ENCODE data around the gene ATP5PD. TPM values are rescaled to one million over a fixed set of nuclear protein-coding genes. Genes with fewer than 3 reads are reported as not detected.

ATP5PD gene
- total RNA-seq, 1 experiment from 2014 or later, result 413 TPM

DNA sequence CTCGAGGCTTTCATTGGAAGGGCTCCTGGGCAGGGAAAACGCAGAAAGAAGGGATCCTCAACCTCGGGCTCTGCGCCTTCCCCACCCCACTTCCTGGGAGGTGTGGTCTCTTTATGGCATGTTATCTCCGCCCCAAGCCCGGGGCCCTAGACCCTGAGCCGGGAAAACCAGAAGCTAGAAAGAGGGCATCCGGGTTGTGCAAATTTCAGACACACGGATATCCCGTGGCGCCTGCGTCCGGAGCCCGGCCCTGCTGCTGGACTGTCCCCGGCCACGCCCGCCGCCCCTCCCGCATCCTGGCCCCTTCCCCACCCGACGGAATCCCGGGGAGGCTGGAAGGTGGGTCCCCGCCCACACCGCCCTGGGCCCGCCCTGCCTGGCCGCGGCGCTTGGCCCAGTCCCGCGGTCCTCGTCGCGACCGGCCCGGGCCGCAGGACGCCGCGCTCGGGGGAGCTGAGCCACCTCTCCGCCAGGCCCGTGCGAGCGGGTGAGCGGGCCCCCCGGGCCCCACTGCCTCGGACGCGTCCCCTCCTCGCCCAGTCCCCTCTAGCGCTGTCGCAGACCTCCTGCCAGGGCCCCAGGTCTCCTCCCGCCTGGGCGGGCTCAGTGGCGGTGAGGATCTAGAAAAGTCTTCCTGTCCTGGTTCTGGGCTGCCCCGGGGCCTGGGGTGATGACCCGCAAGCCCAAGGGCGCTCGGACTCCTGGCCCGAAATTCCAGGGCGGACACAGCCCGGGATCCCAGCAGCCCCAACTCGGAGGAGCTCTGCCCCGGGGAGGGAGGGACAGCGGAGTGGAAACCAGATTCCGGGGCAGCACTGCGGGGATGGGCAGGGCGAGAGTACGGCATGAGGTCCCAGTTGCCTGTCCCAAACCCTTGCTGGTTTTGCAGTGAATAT, 41.0 kb upstream of the ATP5PD start, which contains the start of gene SLC16A5:
Gene SLC16A5 (plus strand): TSS at position 397 of the 896 bp plus-strand sequence. CDS start 5,683 bp downstream, outside the sequence.
- POLR2A ChIA-PET, result interaction anchor here (0.6 kb wide), 1 partner anchor 30 kb away, joined by 6 read pairs; no protein-coding TSS in a partner anchor
- H3K27me3 ChIP-seq (ENCODE audit: control insufficient read depth, insufficient read depth, low read length), result no peaks in the 10 kb centered on the region
- peak; percentile 85 for ATAC-seq
- H3K4me1 ChIP-seq (ENCODE audit: control insufficient read depth, insufficient read depth, low read length), result peaks cover 57% of the 10 kb centered on the region
- intact Hi-C loops (cut with micrococcal nuclease; ENCODE audit: unreplicated experiment) (no loop called here), in situ Hi-C loops (cut with HindIII; ENCODE audit: low pct_unique_long_range_greater_than_20kb, low sequenced_read_pairs) (no loop called here)
- CTCF ChIA-PET, result interaction anchor here (1.3 to 2.0 kb wide), 5 partner anchors 18 to 127 kb away, joined by 3 to 11 read pairs (median 5); no protein-coding TSS in a partner anchor
- peak; percentile 84; the same call in 1 of the 2 replicates for TF ChIP-seq SIN3A (IDR thresholded peaks at IDR 0.05; ENCODE audit: borderline replicate concordance, insufficient read depth, low read depth, low read length)
- TF ChIP-seq, protein P1, sequence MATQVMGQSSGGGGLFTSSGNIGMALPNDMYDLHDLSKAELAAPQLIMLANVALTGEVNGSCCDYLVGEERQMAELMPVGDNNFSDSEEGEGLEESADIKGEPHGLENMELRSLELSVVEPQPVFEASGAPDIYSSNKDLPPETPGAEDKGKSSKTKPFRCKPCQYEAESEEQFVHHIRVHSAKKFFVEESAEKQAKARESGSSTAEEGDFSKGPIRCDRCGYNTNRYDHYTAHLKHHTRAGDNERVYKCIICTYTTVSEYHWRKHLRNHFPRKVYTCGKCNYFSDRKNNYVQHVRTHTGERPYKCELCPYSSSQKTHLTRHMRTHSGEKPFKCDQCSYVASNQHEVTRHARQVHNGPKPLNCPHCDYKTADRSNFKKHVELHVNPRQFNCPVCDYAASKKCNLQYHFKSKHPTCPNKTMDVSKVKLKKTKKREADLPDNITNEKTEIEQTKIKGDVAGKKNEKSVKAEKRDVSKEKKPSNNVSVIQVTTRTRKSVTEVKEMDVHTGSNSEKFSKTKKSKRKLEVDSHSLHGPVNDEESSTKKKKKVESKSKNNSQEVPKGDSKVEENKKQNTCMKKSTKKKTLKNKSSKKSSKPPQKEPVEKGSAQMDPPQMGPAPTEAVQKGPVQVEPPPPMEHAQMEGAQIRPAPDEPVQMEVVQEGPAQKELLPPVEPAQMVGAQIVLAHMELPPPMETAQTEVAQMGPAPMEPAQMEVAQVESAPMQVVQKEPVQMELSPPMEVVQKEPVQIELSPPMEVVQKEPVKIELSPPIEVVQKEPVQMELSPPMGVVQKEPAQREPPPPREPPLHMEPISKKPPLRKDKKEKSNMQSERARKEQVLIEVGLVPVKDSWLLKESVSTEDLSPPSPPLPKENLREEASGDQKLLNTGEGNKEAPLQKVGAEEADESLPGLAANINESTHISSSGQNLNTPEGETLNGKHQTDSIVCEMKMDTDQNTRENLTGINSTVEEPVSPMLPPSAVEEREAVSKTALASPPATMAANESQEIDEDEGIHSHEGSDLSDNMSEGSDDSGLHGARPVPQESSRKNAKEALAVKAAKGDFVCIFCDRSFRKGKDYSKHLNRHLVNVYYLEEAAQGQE (IDR thresholded peaks at IDR 0.05; ENCODE audit: insufficient read depth in 1 of 2, low read depth in 2 of 2, low read length in 1 of 2), result no peak; a peak in 1 of 4 replicates
- no peaks in the 10 kb centered on the region; the same call in 1 of the 2 replicates for H3K36me3 ChIP-seq (ENCODE audit: control insufficient read depth, insufficient read depth, low read length)
- peak within 1 kb of the TSS; percentile 93 for H3K27ac ChIP-seq (ENCODE audit: low read length)
- no peaks in the 10 kb centered on the region for H3K9me3 ChIP-seq (ENCODE audit: control insufficient read depth, insufficient read depth, low read depth, low read length)
- DNase-seq (ENCODE audit: low read depth, low spot score), result no peak
- no TSS peak for BruUV-seq (replicated peaks)
- H3K4me3 ChIP-seq (ENCODE audit: low read depth in 2 of 2, low read length in 2 of 2), result peak within 1 kb of the TSS; percentile 56 to 76

DNA sequence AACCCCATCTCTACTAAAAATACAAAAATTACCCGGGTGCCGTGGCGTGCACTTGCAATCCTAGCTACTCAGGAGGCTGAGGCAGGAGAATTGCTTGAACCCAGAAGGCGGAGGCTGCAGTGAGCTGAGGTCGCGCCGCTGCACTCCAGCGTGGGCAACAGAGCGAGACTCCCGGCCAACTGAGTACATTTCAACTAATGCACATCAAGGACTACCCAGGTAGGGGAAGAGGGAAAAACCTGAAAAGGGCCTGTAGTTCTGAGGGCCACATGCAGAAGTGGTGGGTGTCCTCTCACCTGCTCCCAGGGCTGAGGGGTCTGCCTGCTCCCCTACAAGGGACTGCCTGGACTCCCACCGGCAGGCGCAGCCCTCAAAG, 40.4 kb upstream of the ATP5PD start:
- DNase-seq (ENCODE audit: low read depth, low spot score) (no peak), ATAC-seq (no peak)
- Histone ChIP-seq H3K9me3 (ENCODE audit: control insufficient read depth, insufficient read depth, low read depth, low read length) (no peaks in the 10 kb centered on the region), H3K36me3 (ENCODE audit: control insufficient read depth, insufficient read depth, low read length) (no peaks in the 10 kb centered on the region; the same call in 1 of the 2 replicates), H3K27ac (ENCODE audit: low read length) (peak overlapping the region; percentile 93), H3K4me3 (ENCODE audit: low read depth in 2 of 2, low read length in 2 of 2) (peak overlapping the region; percentile 56 to 76), H3K4me1 (ENCODE audit: control insufficient read depth, insufficient read depth, low read length) (peaks cover 50% of the 10 kb centered on the region), H3K27me3 (ENCODE audit: control insufficient read depth, insufficient read depth, low read length) (no peaks in the 10 kb centered on the region)
- BruUV-seq (replicated peaks), result no TSS peak
- in situ Hi-C loops (cut with HindIII; ENCODE audit: low pct_unique_long_range_greater_than_20kb, low sequenced_read_pairs) (no loop called here), intact Hi-C loops (cut with micrococcal nuclease; ENCODE audit: unreplicated experiment) (no loop called here)
- CTCF ChIA-PET, result no interaction called here
- POLR2A ChIA-PET, result no interaction called here
- TF ChIP-seq, protein P2, sequence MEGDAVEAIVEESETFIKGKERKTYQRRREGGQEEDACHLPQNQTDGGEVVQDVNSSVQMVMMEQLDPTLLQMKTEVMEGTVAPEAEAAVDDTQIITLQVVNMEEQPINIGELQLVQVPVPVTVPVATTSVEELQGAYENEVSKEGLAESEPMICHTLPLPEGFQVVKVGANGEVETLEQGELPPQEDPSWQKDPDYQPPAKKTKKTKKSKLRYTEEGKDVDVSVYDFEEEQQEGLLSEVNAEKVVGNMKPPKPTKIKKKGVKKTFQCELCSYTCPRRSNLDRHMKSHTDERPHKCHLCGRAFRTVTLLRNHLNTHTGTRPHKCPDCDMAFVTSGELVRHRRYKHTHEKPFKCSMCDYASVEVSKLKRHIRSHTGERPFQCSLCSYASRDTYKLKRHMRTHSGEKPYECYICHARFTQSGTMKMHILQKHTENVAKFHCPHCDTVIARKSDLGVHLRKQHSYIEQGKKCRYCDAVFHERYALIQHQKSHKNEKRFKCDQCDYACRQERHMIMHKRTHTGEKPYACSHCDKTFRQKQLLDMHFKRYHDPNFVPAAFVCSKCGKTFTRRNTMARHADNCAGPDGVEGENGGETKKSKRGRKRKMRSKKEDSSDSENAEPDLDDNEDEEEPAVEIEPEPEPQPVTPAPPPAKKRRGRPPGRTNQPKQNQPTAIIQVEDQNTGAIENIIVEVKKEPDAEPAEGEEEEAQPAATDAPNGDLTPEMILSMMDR (IDR thresholded peaks at IDR 0.05), result no peak
- TF ChIP-seq POLR2AphosphoS5 (IDR thresholded peaks at IDR 0.05; ENCODE audit: low read depth, low read length) (no peak), SIN3A (IDR thresholded peaks at IDR 0.05; ENCODE audit: borderline replicate concordance, insufficient read depth, low read depth, low read length) (no peak), TCF7L2 (IDR thresholded peaks at IDR 0.05; ENCODE audit: low read depth, low read length) (no peak)
- TF ChIP-seq, protein P1 (IDR thresholded peaks at IDR 0.05; ENCODE audit: insufficient read depth in 1 of 2, low read depth in 2 of 2, low read length in 1 of 2), result no peak

Measured in Panc1 (cell line).